ENCODE measurements around the gene ICAM1. TPM values are rescaled to one million over a fixed set of nuclear protein-coding genes. Genes with fewer than 3 reads are reported as not detected.

The ICAM1 gene
- total RNA-seq, 1 experiment from 2014 or later, result 23.8 TPM

GRCh38 chr19:10325732-10326131, 54.8 kb downstream of the ICAM1 start:
- H4K20me1 ChIP-seq (ENCODE audit: insufficient read depth), result peaks cover 32% of the 10 kb centered on the region
- H2AFZ ChIP-seq, result no peak overlapping the region
- H3K9me2 ChIP-seq (ENCODE audit: insufficient read depth), result no peaks in the 10 kb centered on the region
- H3K36me3 ChIP-seq (ENCODE audit: low read depth), result peaks cover 45% of the 10 kb centered on the region; the same call in 1 of the 2 replicates
- H3K4me2 ChIP-seq, result no peak overlapping the region
- TF ChIP-seq, protein P1, sequence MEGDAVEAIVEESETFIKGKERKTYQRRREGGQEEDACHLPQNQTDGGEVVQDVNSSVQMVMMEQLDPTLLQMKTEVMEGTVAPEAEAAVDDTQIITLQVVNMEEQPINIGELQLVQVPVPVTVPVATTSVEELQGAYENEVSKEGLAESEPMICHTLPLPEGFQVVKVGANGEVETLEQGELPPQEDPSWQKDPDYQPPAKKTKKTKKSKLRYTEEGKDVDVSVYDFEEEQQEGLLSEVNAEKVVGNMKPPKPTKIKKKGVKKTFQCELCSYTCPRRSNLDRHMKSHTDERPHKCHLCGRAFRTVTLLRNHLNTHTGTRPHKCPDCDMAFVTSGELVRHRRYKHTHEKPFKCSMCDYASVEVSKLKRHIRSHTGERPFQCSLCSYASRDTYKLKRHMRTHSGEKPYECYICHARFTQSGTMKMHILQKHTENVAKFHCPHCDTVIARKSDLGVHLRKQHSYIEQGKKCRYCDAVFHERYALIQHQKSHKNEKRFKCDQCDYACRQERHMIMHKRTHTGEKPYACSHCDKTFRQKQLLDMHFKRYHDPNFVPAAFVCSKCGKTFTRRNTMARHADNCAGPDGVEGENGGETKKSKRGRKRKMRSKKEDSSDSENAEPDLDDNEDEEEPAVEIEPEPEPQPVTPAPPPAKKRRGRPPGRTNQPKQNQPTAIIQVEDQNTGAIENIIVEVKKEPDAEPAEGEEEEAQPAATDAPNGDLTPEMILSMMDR (conservative IDR thresholded peaks at IDR 0.05), result no peak
- TF ChIP-seq EZH2 (IDR thresholded peaks at IDR 0.05; ENCODE audit: low read depth), result no peak
- ChIA-PET POLR2A (ENCODE audit: unreplicated experiment) (no interaction called here), CTCF (interaction anchor here (0.6 to 0.7 kb wide), 2 partner anchors 55 to 521 kb away, joined by 3 read pairs; no protein-coding TSS in a partner anchor)
- peaks cover 8% of the 10 kb centered on the region for H3K79me2 ChIP-seq (ENCODE audit: low read depth)
- no peaks in the 10 kb centered on the region for H3K9me3 ChIP-seq (ENCODE audit: insufficient read depth, low read depth)
- H3F3A ChIP-seq (ENCODE audit: insufficient read depth, low read depth), result peaks cover 19% of the 10 kb centered on the region; the same call in 1 of the 2 replicates
- H3K27me3 ChIP-seq (ENCODE audit: insufficient read depth, low read depth), result no peaks in the 10 kb centered on the region
- no TSS peak for BruUV-seq (replicated peaks)
- no peak for DNase-seq
- H3K4me1 ChIP-seq (replicated peaks; ENCODE audit: insufficient read depth), result no peaks in the 10 kb centered on the region
- no peak overlapping the region for H3K4me3 ChIP-seq
- no peak overlapping the region for H3K27ac ChIP-seq
- intact Hi-C loops (cut with micrococcal nuclease; ENCODE audit: unreplicated experiment), result no loop called here

GRCh38 chr19:10327793-10328192, 56.9 kb downstream of the ICAM1 start:
- Histone ChIP-seq H3K36me3 (ENCODE audit: low read depth) (peaks cover 42% of the 10 kb centered on the region; the same call in 1 of the 2 replicates), H3K9me3 (ENCODE audit: insufficient read depth, low read depth) (no peaks in the 10 kb centered on the region), H3K9me2 (ENCODE audit: insufficient read depth) (no peaks in the 10 kb centered on the region), H3K79me2 (ENCODE audit: low read depth) (peaks cover 26% of the 10 kb centered on the region), H3F3A (ENCODE audit: insufficient read depth, low read depth) (peaks cover 13% of the 10 kb centered on the region; the same call in 1 of the 2 replicates), H2AFZ (no peak overlapping the region), H4K20me1 (ENCODE audit: insufficient read depth) (peaks cover 36% of the 10 kb centered on the region), H3K27ac (no peak overlapping the region), H3K4me3 (no peak overlapping the region), H3K27me3 (ENCODE audit: insufficient read depth, low read depth) (no peaks in the 10 kb centered on the region), H3K4me1 (replicated peaks; ENCODE audit: insufficient read depth) (peaks cover 10% of the 10 kb centered on the region), H3K4me2 (no peak overlapping the region)
- TF ChIP-seq, protein P1 (conservative IDR thresholded peaks at IDR 0.05), result no peak
- TF ChIP-seq EZH2 (IDR thresholded peaks at IDR 0.05; ENCODE audit: low read depth), result no peak
- DNase-seq, result no peak
- CTCF ChIA-PET, result no interaction called here
- intact Hi-C loops (cut with micrococcal nuclease; ENCODE audit: unreplicated experiment), result no loop called here
- BruUV-seq (replicated peaks), result no TSS peak
- POLR2A ChIA-PET (ENCODE audit: unreplicated experiment), result no interaction called here

GRCh38 chr19:10328558-10329429, 57.9 kb downstream of the ICAM1 start:
- intact Hi-C loops (cut with micrococcal nuclease; ENCODE audit: unreplicated experiment), result no loop called here
- H4K20me1 ChIP-seq (ENCODE audit: insufficient read depth), result peaks cover 30% of the 10 kb centered on the region
- H3F3A ChIP-seq (ENCODE audit: insufficient read depth, low read depth), result peaks cover 13% of the 10 kb centered on the region; the same call in 1 of the 2 replicates
- H3K4me1 ChIP-seq (replicated peaks; ENCODE audit: insufficient read depth), result peaks cover 10% of the 10 kb centered on the region
- CTCF ChIA-PET, result no interaction called here
- no peak overlapping the region for H3K4me3 ChIP-seq
- peaks cover 42% of the 10 kb centered on the region; the same call in 1 of the 2 replicates for H3K36me3 ChIP-seq (ENCODE audit: low read depth)
- no peak for DNase-seq
- no peaks in the 10 kb centered on the region for H3K9me2 ChIP-seq (ENCODE audit: insufficient read depth)
- H3K79me2 ChIP-seq (ENCODE audit: low read depth), result peaks cover 29% of the 10 kb centered on the region
- BruUV-seq (replicated peaks), result no TSS peak
- no peak overlapping the region for H3K4me2 ChIP-seq
- POLR2A ChIA-PET (ENCODE audit: unreplicated experiment), result no interaction called here
- TF ChIP-seq, protein P1 (conservative IDR thresholded peaks at IDR 0.05), result no peak
- no peak for TF ChIP-seq EZH2 (IDR thresholded peaks at IDR 0.05; ENCODE audit: low read depth)
- no peak overlapping the region for H2AFZ ChIP-seq
- no peak overlapping the region for H3K27ac ChIP-seq
- H3K9me3 ChIP-seq (ENCODE audit: insufficient read depth, low read depth), result no peaks in the 10 kb centered on the region
- no peaks in the 10 kb centered on the region for H3K27me3 ChIP-seq (ENCODE audit: insufficient read depth, low read depth)

All from PC-9 (cell line).